Glomerular endothelial cell (primary cell): ENCODE data around the gene ZNF429. TPM values are rescaled to one million over a fixed set of nuclear protein-coding genes. Genes with fewer than 3 reads are reported as not detected.
"Not testable (repeated sequence)": the region's sequence is repeated elsewhere in the genome, so short reads cannot be mapped to it uniquely, and the experiment has no call there.

Source experiments
- DNase-seq: peaks from one replicate; pipeline ENCODE4 v3.0.0-alpha.2; 2011; ENCODE audit warnings: low read depth, low spot score; ENCODE audit errors: extremely low read depth
- total RNA-seq: library from RNA; depleted of rRNA; stranded (reverse); fragments of >200 nt; gene quantifications from 2 replicates; pipeline ENCODE4 v1.2.3, GENCODE V29; 2015

ZNF429 gene
- total RNA-seq, result 3.9 and 5.4 TPM in 2 replicates

GRCh38 chr19:21505459-21506451, at the start of gene ZNF429:
Gene ZNF429 (plus strand): TSS chr19:21505602. CDS start chr19:21505772, 170 bp downstream.
- peak; percentile 25 for DNase-seq

GRCh38 chr19:21460686-21461085, 44.7 kb upstream of the ZNF429 start:
- no peak for DNase-seq

GRCh38 chr19:21462540-21462939, 42.9 kb upstream of the ZNF429 start:
- no peak for DNase-seq

GRCh38 chr19:21463449-21464105, 41.8 kb upstream of the ZNF429 start:
- no peak for DNase-seq

GRCh38 chr19:21466627-21467026, 38.8 kb upstream of the ZNF429 start:
- DNase-seq, result no peak

GRCh38 chr19:21468791-21469190, 36.6 kb upstream of the ZNF429 start:
- DNase-seq, result no peak

GRCh38 chr19:21472507-21472906, 32.9 kb upstream of the ZNF429 start:
- DNase-seq, result no peak

GRCh38 chr19:21474671-21475181, 30.7 kb upstream of the ZNF429 start:
- no peak for DNase-seq

- not testable (repeated sequence) for DNase-seq
Observed at GRCh38 chr19:21482361-21482760, 23.0 kb upstream of the ZNF429 start.

GRCh38 chr19:21482863-21483276, 22.5 kb upstream of the ZNF429 start:
- DNase-seq, result no peak

GRCh38 chr19:21483589-21484170, 21.7 kb upstream of the ZNF429 start:
- no peak for DNase-seq

GRCh38 chr19:21484631-21485030, 20.8 kb upstream of the ZNF429 start:
- DNase-seq, result no peak

- no peak for DNase-seq
Observed at GRCh38 chr19:21485926-21486325, 19.5 kb upstream of the ZNF429 start.

- DNase-seq, result no peak
Observed at GRCh38 chr19:21487969-21488368, 17.4 kb upstream of the ZNF429 start.

GRCh38 chr19:21491146-21491545, 14.3 kb upstream of the ZNF429 start:
- no peak for DNase-seq

- DNase-seq, result no peak
Observed at GRCh38 chr19:21492947-21493906, 12.2 kb upstream of the ZNF429 start.

GRCh38 chr19:21496876-21497275, 8.5 kb upstream of the ZNF429 start:
- DNase-seq, result no peak

GRCh38 chr19:21498651-21499050, 6.8 kb upstream of the ZNF429 start:
- DNase-seq, result no peak

GRCh38 chr19:21508198-21508597, 2.8 kb downstream of the ZNF429 start:
- DNase-seq, result no peak

- not testable (repeated sequence) for DNase-seq
Observed at GRCh38 chr19:21511058-21511457, 5.7 kb downstream of the ZNF429 start.
